OCI-LY1 (cell line): ENCODE data around the gene CELF4.

Experiments
- H2AFZ ChIP-seq: fragments of 200-600 bp; sonication (generic), shearing (Covaris generic); 2 replicates; pipeline ENCODE4 v1.6.0; 2014; ENCODE audit warnings: antibody characterized with exemption, mild to moderate bottlenecking, low read length
- H3F3A ChIP-seq: fragments of 200-600 bp; sonication (generic), shearing (Covaris generic); 2 replicates; pipeline ENCODE4 v1.6.0; 2014; ENCODE audit warnings: mild to moderate bottlenecking, antibody characterized with exemption, low read length, moderate library complexity; ENCODE audit not compliant: insufficient read depth
- H3K27ac ChIP-seq: fragments of 200-600 bp; sonication (generic); 2 replicates; pipeline ENCODE4 v1.5.1; 2014; ENCODE audit warnings: low read length, mixed run types, mild to moderate bottlenecking, low read depth; ENCODE audit not compliant: poor library complexity, severe bottlenecking
- H3K27me3 ChIP-seq: fragments of 200-600 bp; sonication (generic); 2 replicates; pipeline ENCODE4 v1.6.0; 2014; ENCODE audit warnings: antibody characterized with exemption, mild to moderate bottlenecking, low read length, moderate library complexity; ENCODE audit not compliant: insufficient read depth
- H3K36me3 ChIP-seq: fragments of 200-600 bp; sonication (generic); 2 replicates; pipeline ENCODE4 v1.6.1; 2014; ENCODE audit warnings: mild to moderate bottlenecking, antibody characterized with exemption, low read length, moderate library complexity, mixed read lengths; ENCODE audit not compliant: insufficient read depth
- H3K4me1 ChIP-seq: fragments of 200-600 bp; sonication (generic); 2 replicates; pipeline ENCODE4 v1.5.1; 2014; ENCODE audit warnings: mild to moderate bottlenecking, low read length, moderate library complexity; ENCODE audit not compliant: insufficient read depth, severe bottlenecking
- H3K4me2 ChIP-seq: fragments of 200-600 bp; sonication (generic), shearing (Covaris generic); 2 replicates; pipeline ENCODE4 v1.6.1; 2014; ENCODE audit warnings: low read length
- H3K4me3 ChIP-seq: fragments of 200-600 bp; sonication (generic); 2 replicates; pipeline ENCODE4 v1.5.1; 2014; ENCODE audit warnings: low read length, low read depth, mild to moderate bottlenecking, mixed read lengths; ENCODE audit not compliant: poor library complexity, severe bottlenecking
- H3K79me2 ChIP-seq: fragments of 200-600 bp; shearing (Covaris generic); 2 replicates; pipeline ENCODE4 v1.6.1; 2016; ENCODE audit warnings: mixed run types, low read length, mixed read lengths; ENCODE audit not compliant: insufficient read depth
- H3K9ac ChIP-seq: fragments of 200-600 bp; sonication (generic), shearing (Covaris generic); 2 replicates; pipeline ENCODE4 v1.6.1; 2014; ENCODE audit warnings: mild to moderate bottlenecking, low read length, mixed read lengths
- H3K9me2 ChIP-seq: fragments of 200-600 bp; sonication (generic), shearing (Covaris generic); 2 replicates; pipeline ENCODE4 v1.6.1; 2014; ENCODE audit warnings: low read depth, mild to moderate bottlenecking, low read length, mixed read lengths
- H3K9me3 ChIP-seq: fragments of 200-600 bp; shearing (Covaris generic); 2 replicates; pipeline ENCODE4 v1.6.1; 2014; ENCODE audit warnings: low read length, mixed read lengths
- H4K20me1 ChIP-seq: fragments of 200-600 bp; sonication (generic), shearing (Covaris generic); 2 replicates; pipeline ENCODE4 v1.6.0; 2016; ENCODE audit warnings: mild to moderate bottlenecking, low read length; ENCODE audit not compliant: insufficient read depth
- EZH2 ChIP-seq: fragments of 200-600 bp; sonication (generic), shearing (Covaris generic); IDR thresholded peaks from 2 replicates; pipeline ENCODE4 v1.8.0; 2017; ENCODE audit warnings: borderline replicate concordance, mixed run types, mild to moderate bottlenecking, antibody characterized with exemption, low read length, moderate library complexity, mixed read lengths
- TF ChIP-seq, protein P1 (sequence below): fragments of 200-600 bp; sonication (generic), shearing (Covaris generic); IDR thresholded peaks from 2 replicates; pipeline ENCODE4 v1.5.1; 2017; ENCODE audit warnings: mild to moderate bottlenecking, antibody characterized with exemption, low read length, moderate library complexity, mixed read lengths

The CELF4 gene

DNA sequence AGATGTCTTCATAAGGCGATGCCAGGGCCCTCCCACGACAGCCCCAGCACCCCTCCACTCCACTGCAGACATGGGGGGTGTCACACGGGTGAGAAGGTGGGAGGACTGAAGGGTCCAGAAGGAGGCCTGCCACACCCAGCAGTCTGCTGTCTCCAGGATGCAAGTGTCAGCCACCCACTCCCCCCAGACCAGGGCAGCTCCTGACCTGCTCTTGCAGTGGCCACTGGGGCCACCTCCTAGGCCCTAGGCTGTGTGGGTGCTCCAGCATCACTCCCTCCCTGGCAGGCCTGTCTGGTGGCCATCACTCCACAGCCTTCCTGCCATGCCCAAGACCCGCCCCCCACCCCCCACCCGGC is 171.0 kb downstream of the CELF4 start:
- Histone ChIP-seq H3K4me1 (no peaks in the 10 kb centered on the region), H3F3A (no peaks in the 10 kb centered on the region), H3K27ac (no peak overlapping the region), H3K79me2 (no peaks in the 10 kb centered on the region), H2AFZ (no peak overlapping the region), H3K9ac (no peak overlapping the region), H3K27me3 (no peaks in the 10 kb centered on the region), H3K9me3 (no peaks in the 10 kb centered on the region), H3K9me2 (no peaks in the 10 kb centered on the region), H3K4me3 (no peak overlapping the region), H4K20me1 (no peaks in the 10 kb centered on the region), H3K4me2 (no peak overlapping the region), H3K36me3 (no peaks in the 10 kb centered on the region)
- TF ChIP-seq EZH2, result no peak
- TF ChIP-seq, protein P1, sequence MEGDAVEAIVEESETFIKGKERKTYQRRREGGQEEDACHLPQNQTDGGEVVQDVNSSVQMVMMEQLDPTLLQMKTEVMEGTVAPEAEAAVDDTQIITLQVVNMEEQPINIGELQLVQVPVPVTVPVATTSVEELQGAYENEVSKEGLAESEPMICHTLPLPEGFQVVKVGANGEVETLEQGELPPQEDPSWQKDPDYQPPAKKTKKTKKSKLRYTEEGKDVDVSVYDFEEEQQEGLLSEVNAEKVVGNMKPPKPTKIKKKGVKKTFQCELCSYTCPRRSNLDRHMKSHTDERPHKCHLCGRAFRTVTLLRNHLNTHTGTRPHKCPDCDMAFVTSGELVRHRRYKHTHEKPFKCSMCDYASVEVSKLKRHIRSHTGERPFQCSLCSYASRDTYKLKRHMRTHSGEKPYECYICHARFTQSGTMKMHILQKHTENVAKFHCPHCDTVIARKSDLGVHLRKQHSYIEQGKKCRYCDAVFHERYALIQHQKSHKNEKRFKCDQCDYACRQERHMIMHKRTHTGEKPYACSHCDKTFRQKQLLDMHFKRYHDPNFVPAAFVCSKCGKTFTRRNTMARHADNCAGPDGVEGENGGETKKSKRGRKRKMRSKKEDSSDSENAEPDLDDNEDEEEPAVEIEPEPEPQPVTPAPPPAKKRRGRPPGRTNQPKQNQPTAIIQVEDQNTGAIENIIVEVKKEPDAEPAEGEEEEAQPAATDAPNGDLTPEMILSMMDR, result no peak

DNA sequence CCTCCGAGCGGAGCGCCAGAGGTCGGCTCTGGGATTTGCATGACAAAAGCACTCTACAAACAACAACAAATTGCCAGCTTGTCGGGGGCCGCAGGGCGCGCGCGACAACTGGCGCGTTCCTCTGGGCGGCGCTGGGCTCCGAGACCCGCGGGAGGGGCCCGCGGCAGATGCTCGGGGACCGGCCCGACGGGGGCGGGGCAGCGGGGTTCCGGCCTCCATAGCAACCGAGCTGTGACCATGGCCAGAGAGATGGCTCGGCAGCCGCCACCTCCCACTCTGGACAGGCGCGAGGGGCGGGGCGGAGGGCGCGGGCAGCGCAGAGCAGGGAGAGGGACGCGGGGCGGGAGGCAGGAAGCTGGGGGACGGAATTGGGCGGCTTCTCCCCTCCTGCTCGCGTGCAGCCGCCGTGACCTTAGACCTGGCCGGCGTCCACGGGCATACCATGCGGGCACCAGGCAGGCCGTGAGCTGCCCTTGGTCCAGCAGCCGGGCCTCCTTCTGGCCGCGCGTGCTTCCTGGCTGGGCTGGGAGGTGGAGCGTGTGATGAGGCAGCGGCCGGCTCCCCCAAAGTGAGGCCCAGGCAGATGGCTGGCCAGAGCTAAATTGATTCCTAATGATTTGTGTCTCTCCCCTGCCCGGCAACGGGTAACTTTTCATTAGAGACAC is 171.5 kb downstream of the CELF4 start:
- no peak overlapping the region for H3K9ac ChIP-seq
- no peaks in the 10 kb centered on the region for H3F3A ChIP-seq
- H2AFZ ChIP-seq, result no peak overlapping the region
- TF ChIP-seq, protein P1, result no peak
- no peak for TF ChIP-seq EZH2
- no peaks in the 10 kb centered on the region for H3K27me3 ChIP-seq
- H4K20me1 ChIP-seq, result no peaks in the 10 kb centered on the region
- H3K9me2 ChIP-seq, result no peaks in the 10 kb centered on the region
- no peaks in the 10 kb centered on the region for H3K79me2 ChIP-seq
- H3K36me3 ChIP-seq, result no peaks in the 10 kb centered on the region
- H3K27ac ChIP-seq, result no peak overlapping the region
- H3K9me3 ChIP-seq, result no peaks in the 10 kb centered on the region
- no peak overlapping the region for H3K4me3 ChIP-seq
- no peaks in the 10 kb centered on the region for H3K4me1 ChIP-seq
- H3K4me2 ChIP-seq, result no peak overlapping the region

DNA sequence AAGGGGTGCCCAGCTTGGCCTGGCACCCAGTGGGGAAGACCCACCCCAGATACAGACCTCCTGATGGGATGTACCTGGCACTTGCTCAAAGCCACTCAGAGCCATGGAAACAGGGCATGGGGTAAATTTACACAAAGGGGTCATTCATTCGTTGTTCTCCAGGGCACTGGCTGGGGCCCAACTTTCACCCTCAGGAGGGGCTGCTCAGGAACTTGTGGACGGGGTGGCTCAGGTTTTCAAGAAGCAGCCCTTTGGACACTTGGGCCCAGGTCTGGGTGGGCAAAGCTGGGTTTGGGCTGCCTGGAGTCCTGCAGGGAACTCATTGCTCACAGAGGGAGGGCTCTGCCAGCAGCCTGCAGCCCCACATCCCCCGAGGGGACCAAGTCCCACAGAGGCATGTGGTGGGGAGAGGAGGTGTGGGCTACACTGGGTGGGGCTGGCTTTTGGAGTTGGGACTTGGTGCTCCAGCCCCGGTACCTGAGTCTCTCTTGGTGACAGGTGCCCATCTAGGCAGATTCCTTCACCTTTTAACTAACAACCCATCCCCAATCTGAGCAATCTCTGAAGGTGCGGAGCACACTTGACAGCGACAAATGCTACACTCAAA is 172.3 kb downstream of the CELF4 start:
- H3K9ac ChIP-seq, result no peak overlapping the region
- TF ChIP-seq, protein P1, result no peak
- TF ChIP-seq EZH2, result no peak
- no peaks in the 10 kb centered on the region for H3K9me2 ChIP-seq
- H2AFZ ChIP-seq, result no peak overlapping the region
- H3K27ac ChIP-seq, result no peak overlapping the region
- no peaks in the 10 kb centered on the region for H3K79me2 ChIP-seq
- no peaks in the 10 kb centered on the region for H3F3A ChIP-seq
- no peaks in the 10 kb centered on the region for H3K36me3 ChIP-seq
- no peaks in the 10 kb centered on the region for H3K9me3 ChIP-seq
- no peak overlapping the region for H3K4me2 ChIP-seq
- no peak overlapping the region for H3K4me3 ChIP-seq
- H4K20me1 ChIP-seq, result no peaks in the 10 kb centered on the region
- no peaks in the 10 kb centered on the region for H3K4me1 ChIP-seq
- H3K27me3 ChIP-seq, result no peaks in the 10 kb centered on the region
